ENCODE measurements around the gene CRB1.

DNA sequence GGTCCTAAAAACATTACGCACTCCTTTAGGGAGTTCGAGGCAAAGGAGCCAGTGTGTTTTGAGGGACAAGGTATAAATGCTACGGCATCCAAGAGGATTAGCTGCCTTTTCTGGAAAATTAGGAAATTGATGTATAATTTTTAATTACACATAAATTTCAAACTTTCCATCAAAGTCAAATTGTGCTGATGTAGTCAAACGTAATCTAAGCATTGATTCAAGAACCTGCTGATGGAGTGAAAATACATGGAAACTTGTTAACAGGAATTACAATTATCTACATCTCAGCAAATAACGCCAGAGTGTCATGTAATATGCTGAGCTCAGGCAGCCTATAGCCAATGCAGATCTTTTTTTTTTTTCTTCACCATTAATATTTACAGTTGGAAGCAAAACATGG lies 194.5 kb downstream of the CRB1 start:
- no peak for TF ChIP-seq EZH2phosphoT487 (IDR thresholded peaks at IDR 0.05; ENCODE audit: borderline replicate concordance)
- TF ChIP-seq, protein P1, sequence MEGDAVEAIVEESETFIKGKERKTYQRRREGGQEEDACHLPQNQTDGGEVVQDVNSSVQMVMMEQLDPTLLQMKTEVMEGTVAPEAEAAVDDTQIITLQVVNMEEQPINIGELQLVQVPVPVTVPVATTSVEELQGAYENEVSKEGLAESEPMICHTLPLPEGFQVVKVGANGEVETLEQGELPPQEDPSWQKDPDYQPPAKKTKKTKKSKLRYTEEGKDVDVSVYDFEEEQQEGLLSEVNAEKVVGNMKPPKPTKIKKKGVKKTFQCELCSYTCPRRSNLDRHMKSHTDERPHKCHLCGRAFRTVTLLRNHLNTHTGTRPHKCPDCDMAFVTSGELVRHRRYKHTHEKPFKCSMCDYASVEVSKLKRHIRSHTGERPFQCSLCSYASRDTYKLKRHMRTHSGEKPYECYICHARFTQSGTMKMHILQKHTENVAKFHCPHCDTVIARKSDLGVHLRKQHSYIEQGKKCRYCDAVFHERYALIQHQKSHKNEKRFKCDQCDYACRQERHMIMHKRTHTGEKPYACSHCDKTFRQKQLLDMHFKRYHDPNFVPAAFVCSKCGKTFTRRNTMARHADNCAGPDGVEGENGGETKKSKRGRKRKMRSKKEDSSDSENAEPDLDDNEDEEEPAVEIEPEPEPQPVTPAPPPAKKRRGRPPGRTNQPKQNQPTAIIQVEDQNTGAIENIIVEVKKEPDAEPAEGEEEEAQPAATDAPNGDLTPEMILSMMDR (conservative IDR thresholded peaks at IDR 0.05; ENCODE audit: low read length): no peak

All from Loucy (cell line).